Stimulated activated CD8-positive, alpha-beta memory T cell treated with anti-CD3 and anti-CD28 coated beads, Interleukin-4, amount 100 ng/mL, for 1 hour (primary cell): ENCODE results near the gene TM4SF4.

Experiments used
- DNase-seq, 2 donors: peaks; one replicate each; pipeline ENCODE4 v3.0.0-alpha.2; 2020; ENCODE audit warnings: low read depth in 2 of 2, low spot score in 1 of 2

The TM4SF4 gene

DNA sequence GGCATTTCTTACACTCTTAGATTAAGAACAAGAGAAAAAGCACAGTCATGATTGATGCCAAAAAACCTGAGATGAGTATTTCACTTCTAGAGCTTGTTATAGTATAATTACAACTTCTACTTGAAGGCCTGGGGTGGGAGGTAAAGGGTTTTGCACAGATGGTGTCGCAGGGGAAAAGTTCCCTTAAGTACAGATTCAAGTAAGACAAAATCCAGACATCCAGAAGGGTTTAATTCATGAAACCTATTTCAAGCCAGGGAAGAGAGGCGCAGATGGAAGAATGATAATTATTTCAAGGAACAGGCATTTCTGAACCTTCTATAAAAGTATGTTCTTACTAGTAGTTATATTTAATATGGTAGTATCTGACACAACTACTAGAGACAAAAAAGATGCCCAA is 70.6 kb downstream of the TM4SF4 start:
- DNase-seq = no peak

DNA sequence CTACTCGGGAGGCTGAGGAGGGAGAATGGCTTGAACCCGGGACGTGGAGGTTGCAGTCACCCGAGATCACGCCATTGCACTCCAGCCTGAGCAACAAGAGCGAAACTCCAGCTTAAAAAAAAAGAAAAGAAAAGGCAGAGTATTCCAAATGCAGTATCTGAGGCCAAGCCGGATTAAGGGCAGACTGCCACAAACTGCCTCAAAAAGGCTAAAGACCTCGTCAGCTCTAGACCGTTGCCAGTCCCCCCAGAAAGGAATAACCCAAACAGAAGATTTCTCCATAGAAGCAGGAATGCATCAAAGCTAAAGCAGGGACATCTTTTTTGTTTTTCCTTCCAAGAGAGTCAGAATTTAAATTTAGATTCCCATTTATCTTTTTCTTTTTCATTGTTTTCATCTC is 72.9 kb downstream of the TM4SF4 start:
- DNase-seq = no peak

DNA sequence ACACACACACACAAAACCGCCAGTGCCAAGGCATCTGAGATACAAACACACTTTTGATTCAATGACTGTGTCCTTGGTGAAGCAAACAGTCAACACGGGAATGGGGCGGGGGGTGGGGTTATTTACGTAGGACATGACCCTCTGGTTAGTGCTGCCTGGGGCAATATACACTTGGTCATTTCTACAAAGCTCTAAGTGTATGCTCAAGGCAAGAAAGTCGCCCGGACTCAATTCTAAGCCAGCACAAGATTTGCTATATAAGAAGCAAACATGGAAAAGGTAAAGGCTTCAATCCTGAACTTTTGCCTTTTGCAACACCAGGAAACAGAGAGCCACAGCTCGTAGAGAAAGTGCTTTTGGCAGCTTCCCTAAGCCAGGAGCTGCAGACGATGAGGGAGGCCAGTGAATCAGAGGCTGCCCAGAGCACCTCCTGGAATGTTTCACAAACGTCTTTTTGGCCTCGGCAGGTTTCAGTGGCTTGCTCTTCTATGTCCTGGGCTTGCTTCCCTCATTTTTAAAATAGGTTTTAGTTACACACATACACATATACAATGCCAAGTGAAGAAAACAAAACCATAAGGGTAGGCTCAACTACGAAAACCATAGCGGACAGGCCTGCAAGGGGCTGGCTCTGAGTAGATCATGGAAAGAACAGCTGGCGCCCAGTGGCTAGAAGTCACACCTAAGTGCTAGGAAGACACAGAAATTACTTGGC is 73.6 kb downstream of the TM4SF4 start:
- DNase-seq = no peak

DNA sequence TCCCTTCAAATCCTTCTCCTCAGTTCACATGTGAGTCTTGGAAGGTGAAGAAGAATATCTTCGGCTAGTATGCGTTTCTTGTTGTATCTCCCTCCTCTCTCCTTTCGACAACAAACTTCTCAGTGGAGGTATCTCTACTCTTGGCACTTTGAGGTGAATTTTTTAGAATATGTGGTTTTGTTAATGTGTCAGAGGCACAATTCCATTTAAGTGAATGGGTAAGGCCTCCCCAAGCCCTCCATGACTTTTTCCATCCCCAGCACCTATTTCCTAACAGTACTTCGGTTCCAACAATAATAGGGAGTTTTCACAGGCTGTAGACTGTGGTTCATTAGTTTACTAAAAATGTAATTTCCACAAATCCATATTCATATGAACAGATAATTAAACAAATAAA is 74.2 kb downstream of the TM4SF4 start:
- no peak for DNase-seq

DNA sequence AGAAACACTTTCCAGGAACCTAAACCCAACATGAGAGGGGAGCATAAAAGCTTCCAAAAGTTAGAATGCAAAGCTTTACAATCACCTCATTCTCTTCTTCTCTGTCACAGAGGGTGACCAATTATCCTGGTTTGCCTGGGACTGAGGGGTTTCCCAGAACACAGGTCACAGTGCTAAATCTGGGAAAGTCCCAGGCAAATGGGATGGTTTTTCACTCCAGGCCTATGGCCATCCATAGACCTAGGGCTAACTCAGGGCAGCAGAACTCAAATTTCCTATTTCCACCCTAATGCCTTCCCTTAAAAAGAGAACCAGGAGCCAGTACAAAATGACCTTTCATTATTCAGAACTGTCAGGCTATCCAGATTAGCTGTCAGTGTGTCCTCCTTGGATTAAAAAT is 77.0 kb downstream of the TM4SF4 start:
- no peak for DNase-seq

DNA sequence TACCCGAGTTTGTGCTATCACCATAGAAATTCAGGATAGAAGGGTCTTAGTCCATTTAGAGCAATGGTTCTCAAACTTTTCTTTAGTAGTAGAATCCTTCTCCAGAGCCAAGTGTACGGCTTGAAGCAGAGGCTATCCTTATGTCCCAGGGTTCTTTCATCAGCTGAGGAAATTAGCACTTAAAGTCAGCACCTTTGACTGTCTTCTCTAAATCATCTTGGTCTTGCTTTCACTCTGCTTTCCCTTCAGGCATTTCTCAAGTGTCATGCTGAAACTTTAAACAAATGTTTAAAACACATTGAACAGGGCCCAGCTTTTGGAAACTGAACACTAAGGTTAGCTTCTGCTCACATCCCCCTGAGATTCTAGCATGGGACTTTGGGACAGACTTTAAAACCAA is 78.2 kb downstream of the TM4SF4 start:
- no peak for DNase-seq
